Ovary (tissue), 3 donors: ENCODE measurements around the gene CRB1.

Source experiments
- EP300 ChIP-seq: sonication (generic); formaldehyde crosslinking; IDR thresholded peaks from one replicate; pipeline ENCODE4 v1.6.1; 2017; ENCODE audit warnings: antibody characterized with exemption
- POLR2A ChIP-seq: fragments of 450-650 bp; IDR thresholded peaks from one replicate; pipeline ENCODE4 v1.6.1; 2017; ENCODE audit warnings: antibody characterized with exemption, mild to moderate bottlenecking, moderate library complexity
- TF ChIP-seq, protein P1 (sequence below), 3 donors: fragments of 450-650 bp in 2 of 3; fragments of 200-600 bp in 1 of 3; IDR thresholded peaks; one replicate each; pipeline versions ENCODE4 v1.5.1 to v1.8.0; 2016 to 2022; ENCODE audit warnings: antibody characterized with exemption in 3 of 3, mild to moderate bottlenecking in 1 of 3
- donor health status: DM: no; HTN: no; CAD: no.

DNA sequence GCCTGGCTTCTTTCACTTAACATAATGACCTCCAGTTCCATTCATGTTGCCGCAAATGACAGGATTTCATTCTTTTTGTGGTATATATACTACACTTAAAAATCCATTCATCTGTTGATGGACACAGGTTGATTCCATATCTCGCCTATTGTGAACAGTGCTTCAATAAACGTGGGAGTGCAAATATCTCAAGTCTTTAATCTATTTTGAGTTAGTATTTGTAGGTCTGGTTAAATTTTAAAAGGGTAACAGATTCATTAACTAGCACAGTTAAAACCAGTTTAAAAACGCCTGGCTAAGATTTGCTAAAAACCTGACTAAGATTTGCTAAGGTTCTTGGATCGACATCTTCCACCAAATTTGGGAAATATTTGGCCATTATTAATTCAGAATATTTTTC lies 45.7 kb downstream of the CRB1 start:
- TF ChIP-seq, protein P1, sequence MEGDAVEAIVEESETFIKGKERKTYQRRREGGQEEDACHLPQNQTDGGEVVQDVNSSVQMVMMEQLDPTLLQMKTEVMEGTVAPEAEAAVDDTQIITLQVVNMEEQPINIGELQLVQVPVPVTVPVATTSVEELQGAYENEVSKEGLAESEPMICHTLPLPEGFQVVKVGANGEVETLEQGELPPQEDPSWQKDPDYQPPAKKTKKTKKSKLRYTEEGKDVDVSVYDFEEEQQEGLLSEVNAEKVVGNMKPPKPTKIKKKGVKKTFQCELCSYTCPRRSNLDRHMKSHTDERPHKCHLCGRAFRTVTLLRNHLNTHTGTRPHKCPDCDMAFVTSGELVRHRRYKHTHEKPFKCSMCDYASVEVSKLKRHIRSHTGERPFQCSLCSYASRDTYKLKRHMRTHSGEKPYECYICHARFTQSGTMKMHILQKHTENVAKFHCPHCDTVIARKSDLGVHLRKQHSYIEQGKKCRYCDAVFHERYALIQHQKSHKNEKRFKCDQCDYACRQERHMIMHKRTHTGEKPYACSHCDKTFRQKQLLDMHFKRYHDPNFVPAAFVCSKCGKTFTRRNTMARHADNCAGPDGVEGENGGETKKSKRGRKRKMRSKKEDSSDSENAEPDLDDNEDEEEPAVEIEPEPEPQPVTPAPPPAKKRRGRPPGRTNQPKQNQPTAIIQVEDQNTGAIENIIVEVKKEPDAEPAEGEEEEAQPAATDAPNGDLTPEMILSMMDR (IDR thresholded peaks at IDR 0.05) = no peak
- no peak for TF ChIP-seq POLR2A
- TF ChIP-seq EP300 = no peak
